Fibroblast of upper back skin (primary cell): Measurements from ENCODE around the gene TEX53.

Experiments used
- DNase-seq: peaks from one replicate; pipeline ENCODE4 v3.0.0-alpha.2; 2013

The TEX53 gene

DNA sequence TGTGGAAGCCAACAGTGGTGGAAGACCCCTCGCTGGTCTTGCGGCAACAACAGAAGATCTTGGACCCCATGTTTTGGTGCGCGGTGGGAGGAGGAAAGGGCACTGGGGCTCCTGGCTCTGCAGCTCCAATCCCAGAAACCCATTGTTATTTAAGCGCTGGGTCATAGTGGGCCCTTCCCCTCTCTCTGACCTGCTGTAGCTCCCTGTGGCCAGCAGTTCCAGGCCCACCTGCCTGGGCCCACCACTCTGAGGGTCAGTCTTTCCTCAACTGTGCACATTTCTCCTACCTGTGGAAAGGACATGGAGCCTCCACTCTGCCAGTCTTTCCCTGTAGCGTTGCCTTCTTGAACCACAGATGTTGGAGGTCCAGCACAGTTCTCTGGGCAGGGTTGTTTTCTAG, at the start of gene TEX53:
Gene TEX53, minus strand, starts transcription at position 101 of the 400 bp plus-strand sequence. Its CDS starts 31 bp downstream, at position 70.
- no peak for DNase-seq

DNA sequence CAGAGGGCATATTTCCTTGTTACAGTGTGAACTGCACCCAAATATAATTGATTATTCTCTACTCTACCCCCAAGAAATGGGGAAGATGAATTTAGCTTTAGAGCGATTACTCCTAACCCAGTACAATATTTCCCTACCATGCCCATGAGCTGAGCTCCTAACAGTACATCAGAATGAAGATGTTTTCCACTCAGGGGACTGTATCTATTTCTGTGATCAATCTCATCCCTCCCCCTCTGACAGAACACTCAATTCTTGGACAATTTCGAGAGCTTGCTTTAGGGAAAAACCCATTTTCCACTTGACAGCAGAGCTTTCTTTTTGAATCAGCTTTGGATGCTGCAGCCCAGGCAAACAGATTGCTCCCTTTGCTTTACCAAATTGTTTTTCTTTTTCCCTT, 49.1 kb upstream of the TEX53 start:
- DNase-seq: no peak

- no peak for DNase-seq
Observed at GRCh38 chr9:114701988-114702387, 44.4 kb upstream of the TEX53 start.

DNA sequence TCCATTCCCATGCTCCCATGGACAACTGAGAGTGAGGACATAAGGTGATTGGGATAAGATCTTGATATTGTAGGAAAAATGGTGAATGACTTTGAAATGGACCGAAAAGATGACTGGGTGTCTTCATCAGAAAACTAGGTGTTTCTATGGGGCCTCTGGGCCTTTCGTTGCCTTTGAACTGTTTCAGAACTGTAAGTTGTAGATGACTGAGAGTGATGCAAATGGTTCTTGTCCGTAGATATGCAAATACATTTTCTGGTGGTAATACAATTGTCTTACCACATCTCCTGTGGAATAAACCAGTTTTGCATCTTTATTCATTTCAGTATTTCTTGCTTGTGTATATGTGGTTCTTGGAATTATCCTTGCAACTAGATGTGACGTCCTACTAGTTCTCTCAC, 40.3 kb upstream of the TEX53 start:
- no peak for DNase-seq

DNA sequence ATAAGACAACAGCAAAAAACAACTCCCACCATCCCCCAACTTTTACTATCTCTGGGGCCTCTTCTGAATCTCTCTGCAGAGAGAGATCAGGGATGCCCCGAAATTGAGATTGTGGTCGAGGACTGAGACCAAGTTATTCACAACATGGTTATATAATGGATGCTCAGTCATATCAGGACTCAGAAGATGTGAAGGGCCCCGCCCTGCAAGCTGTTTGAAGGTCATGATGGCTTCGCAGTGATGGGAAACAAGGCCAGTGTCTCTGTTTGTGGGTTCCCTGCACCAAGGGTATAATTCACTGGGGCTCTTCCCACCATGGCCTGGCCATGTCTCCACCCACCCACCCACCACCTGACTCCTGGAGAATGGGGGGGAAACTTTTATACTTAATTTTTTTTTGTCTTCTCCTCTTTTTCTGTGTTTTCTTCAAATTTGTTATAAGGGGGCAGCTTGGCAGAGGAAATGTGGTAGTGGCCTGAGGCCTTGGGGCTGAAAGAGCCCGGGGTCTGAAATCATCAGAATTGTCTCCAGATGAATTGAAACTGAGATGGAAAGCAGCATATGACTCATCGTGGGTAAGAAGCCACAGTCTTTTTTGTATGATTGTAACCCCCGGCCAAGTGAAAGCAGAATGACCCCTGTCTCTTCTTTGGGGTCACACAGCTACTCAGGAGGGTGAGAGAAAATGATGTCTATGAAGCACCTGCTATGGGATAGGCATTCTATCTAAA, 39.4 kb upstream of the TEX53 start:
- DNase-seq: peak; percentile 64

GRCh38 chr9:114695948-114696347, 38.3 kb upstream of the TEX53 start:
- DNase-seq: no peak

DNA sequence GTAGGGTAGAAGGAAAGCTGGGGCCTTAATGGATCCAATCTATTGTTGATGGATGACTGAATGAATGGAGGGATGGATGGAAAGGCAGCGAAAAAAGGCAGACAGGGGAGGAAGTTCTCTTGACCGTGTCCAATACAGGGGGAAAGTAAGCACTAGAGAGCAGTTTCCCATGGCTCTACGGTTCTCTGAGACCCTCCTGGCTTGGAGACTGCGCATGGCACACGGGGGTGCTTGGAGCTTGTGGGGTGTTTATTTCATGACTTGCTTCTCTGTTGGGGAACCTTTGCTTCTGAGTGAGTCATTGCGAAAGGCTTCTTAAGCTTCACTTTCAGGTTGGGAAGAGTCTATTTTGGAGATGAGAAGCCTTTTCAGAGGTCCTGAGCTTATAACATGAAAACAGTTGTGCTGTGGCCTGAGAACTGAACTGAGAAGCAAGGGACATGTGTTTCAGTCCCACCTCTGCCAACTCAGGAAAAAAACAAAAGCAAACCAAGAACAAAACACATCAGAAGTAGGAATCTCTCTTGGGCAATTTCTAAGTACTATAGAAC, 37.2 kb upstream of the TEX53 start:
- no peak for DNase-seq

GRCh38 chr9:114694146-114694545, 36.5 kb upstream of the TEX53 start:
- peak; percentile 89 for DNase-seq

DNA sequence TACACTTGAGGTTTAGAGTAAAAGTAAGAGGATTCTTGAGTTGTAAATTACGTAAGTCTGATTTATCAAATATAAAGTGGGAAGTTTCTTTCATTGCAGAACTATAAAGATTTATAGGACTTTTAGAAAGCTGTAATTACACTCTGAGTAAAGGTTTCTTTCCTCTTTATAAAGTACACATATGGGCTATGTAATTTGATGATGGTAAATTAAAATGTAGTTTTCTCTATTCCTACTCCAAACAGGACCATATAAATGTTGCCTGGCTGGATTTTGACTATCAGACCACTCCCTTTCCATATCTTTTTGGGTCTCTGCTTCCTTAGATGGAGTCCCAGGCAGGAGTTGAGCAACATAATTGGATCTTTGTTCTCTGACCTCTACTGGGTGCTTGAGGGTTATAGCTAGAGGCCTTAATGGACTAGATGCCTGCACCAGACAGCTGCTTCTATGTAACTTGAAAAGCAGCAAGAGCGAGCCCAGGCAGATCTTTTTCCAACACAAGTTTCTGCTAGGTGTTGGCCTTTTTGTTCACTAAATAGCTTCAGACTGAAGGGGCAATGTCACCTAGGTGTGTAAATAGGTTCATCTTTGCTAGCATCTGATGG, 35.7 kb upstream of the TEX53 start:
- no peak for DNase-seq

DNA sequence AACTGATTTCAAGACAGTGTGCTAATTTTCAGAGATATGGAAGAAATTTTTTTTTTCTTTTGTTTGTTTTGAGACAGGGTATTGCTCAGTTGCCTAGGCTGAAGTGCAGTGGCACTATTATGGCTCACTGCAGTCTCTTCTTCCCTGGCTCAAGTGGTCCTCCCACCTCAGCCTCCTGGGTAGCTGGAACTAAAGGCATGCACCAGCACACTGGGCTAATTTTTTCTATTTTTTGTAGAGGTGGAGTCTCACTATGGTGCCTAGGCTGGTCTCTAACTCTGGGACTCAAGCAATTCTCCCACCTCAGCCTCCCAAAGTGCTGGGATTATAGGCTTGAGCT, 34.3 kb upstream of the TEX53 start:
- no peak for DNase-seq

GRCh38 chr9:114691046-114691955, 33.7 kb upstream of the TEX53 start:
- peak; percentile 95 for DNase-seq

DNA sequence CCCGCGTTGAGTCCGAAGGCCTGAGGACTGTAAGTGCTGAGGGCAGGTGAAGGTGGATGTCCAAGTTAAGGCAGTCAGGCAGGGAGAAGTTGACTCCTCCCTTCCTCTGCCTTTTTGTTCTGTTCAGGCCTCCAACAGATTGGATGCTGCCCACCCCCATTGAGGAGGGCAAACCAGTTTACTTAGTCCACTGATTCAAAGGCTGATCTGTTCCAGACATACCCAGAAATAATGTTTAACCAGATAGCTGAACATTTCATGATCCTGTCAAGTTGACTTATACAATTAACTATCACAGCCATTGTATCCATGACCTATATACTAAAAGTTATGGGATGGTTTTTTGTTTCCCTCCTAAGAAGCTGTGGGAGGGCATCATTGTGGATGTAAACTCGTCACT, 32.7 kb upstream of the TEX53 start:
- DNase-seq: no peak

GRCh38 chr9:114689813-114690212, 32.2 kb upstream of the TEX53 start:
- no peak for DNase-seq

DNA sequence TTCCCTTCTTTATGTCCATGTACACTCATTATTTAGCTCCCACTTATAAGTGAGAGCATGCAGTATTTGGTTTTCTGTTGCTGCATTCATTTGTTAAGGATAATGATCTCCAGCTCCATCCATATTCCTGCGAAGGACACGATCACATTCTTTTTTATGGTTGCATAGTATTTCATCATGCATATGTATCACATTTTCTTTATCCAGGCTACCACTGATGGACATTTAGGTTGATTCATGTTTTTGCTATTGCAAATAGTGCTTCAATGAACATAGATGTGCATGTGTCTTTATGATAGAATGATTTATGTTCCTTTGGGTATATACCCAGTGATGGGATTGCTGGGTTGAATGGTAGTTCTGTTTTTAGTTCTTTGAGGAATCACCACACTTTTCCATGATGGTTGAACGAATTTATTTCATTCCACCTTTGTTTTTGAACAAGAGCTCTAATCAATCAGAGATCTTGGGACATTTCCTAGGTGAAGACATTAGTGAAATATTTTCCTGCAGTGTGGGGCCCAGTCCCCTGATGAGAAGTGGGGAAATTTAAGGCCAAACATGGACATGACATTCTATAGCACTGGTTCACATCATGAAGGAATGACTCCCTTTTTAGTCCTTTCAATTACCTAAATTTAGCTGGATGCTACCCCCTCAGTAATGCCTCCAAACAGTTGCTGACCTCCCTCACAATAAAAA, 31.5 kb upstream of the TEX53 start:
- peak; percentile 78 for DNase-seq

GRCh38 chr9:114688379-114688778, 30.8 kb upstream of the TEX53 start:
- DNase-seq: no peak

- DNase-seq: peak; percentile 41
Observed at GRCh38 chr9:114687034-114687433, 29.4 kb upstream of the TEX53 start.

DNA sequence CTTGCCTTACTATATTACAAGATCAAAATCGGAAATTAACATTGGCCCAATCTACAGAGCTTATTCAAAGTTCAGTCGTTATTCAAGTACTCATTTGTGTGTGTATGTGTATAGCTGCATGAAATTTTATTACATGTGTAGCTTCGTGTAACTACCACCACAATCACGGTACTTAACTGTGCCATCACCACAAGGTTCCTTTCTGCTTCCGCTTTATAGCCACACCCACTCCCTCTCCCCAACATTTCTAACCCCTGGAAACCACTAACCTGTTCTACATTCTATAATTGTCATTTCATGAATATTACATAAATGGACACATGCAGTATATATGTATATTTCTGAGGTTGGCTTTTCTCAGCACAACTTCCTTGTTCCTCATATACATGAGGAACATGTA, 28.3 kb upstream of the TEX53 start:
- DNase-seq: no peak

- no peak for DNase-seq
Observed at GRCh38 chr9:114684036-114684435, 26.4 kb upstream of the TEX53 start.

DNA sequence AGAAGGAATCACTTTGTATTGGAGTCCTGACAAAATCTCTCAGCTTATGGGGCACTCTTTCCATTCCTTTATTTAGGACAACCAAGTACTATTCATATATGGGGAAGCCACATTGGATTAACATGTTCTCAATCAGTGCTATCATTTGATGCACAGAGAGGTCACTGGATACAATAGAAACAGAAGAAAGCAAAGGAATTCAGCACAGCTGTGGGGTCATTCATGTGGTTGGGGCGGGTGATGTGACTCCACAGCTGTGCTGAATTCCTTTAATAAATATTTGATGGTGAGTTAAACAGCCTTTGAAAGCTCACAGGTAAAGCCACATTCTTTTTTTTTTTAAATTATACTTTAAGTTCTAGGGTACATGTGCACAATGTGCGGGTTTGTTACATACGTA, 25.2 kb upstream of the TEX53 start:
- peak; percentile 20 for DNase-seq

DNA sequence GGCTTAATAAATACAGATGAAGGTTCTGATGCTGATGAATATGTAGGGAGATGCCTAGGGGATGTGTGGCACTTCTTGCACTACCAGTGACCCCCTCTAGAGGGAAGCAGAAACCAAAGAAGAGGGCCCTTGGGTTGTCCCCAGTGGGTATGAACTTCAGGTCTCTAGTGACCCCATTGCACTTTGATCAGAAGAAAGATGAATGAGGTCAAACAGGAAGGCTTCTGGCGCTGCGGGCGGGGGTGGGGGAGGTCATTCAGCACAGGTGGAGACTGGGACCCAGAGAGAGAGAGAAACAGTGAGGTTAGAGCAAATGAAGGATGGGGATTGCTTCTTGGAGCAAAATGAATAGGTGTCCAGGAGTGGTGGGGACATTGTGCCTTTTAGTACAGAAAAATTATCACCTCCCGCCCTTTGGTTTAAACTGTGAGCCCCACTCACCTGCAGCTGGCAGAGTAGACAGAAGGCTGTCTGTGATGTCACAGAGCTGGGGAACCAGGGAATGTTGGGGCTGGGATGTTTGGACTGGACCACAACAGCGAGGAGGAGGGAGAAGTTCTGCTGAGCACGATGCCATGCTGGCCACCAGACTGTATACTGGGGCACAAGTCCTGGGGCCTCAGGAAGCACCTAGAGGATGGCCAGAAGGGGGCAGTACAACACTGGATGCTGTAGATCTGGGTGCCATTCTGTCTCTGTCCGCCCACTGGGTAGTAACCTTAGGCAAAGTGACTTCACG, 24.2 kb upstream of the TEX53 start, which contains the start of gene TEX48:
Gene TEX48, minus strand, starts transcription at position 599 of the 739 bp plus-strand sequence. CDS start 10,469 bp downstream, outside the sequence.
- peak; percentile 75 for DNase-seq

GRCh38 chr9:114680259-114681001, 22.8 kb upstream of the TEX53 start:
- peak; percentile 49 for DNase-seq
